Measurements from ENCODE around the gene KRTCAP3. TPM values are rescaled to one million over a fixed set of nuclear protein-coding genes. Genes with fewer than 3 reads are reported as not detected.

KRTCAP3 gene
- total and polyA plus RNA-seq, 2 of the 8 experiments (the other 6 are each of a cell fraction or from before 2014, with no cell fraction given) = 55.4 to 72.5 TPM

DNA sequence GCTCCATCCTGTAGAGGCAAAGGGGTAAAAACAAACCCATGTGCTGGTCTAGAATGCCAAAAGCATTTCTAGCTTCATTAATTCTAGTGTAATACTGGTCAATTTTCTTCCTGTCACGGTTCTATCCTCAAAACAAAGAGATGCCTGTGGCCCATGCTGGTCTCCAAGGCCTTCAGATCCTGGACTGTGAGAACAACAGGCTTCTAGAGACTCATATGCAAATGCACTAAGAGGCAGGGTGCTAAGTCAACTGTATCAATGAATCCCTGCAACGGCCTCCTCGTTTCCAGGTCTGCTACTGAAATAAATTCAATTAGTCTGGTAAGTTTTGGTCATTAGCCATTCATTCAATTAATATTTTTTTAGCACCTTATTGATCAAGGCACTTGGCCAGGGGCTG is 43.3 kb downstream of the KRTCAP3 start:
- Histone ChIP-seq H2AFZ (ENCODE audit: low read length) (no peak overlapping the region), H3K4ac (replicated peaks; ENCODE audit: insufficient read length, low read depth, low read length) (no peak overlapping the region), H3K23me2 (ENCODE audit: low read depth, low read length) (peaks cover 8% of the 10 kb centered on the region; the same call in 1 of the 2 replicates), H4K5ac (ENCODE audit: insufficient read length, low read depth, low read length) (no peak overlapping the region), H3K9ac (replicated peaks in 1 of 4; ENCODE audit: extremely low read depth in 1 of 4, low read depth in 3 of 4, low read length in 3 of 4) (no peak overlapping the region), H4K20me1 (replicated peaks in 1 of 2; ENCODE audit: control insufficient read depth in 1 of 2, insufficient read depth in 2 of 2, low read length in 2 of 2) (no peaks in the 10 kb centered on the region), H4K91ac (replicated peaks; ENCODE audit: insufficient read length, low read length) (no peak overlapping the region), H3K79me1 (ENCODE audit: low read depth, low read length) (no peaks in the 10 kb centered on the region; the same call in 1 of the 2 replicates), H2AK5ac (ENCODE audit: low read depth, low read length) (no peak overlapping the region), H3K56ac (replicated peaks; ENCODE audit: insufficient read length, low read depth, low read length) (no peak overlapping the region), H2BK12ac (ENCODE audit: low read depth, low read length) (no peak overlapping the region), H3K4me2 (ENCODE audit: insufficient read depth in 1 of 2, low read depth in 2 of 2, low read length in 2 of 2) (no peak overlapping the region), H3K18ac (ENCODE audit: extremely low read depth, low read length) (no peak overlapping the region), H3K4me3 (ENCODE audit: extremely low read depth in 1 of 4, insufficient read depth in 2 of 4, low read depth in 3 of 4, low read length in 4 of 4) (no peak overlapping the region), H3K14ac (ENCODE audit: insufficient read length) (no peak overlapping the region), H2BK20ac (ENCODE audit: low read length) (no peak overlapping the region), H4K8ac (ENCODE audit: extremely low read depth, insufficient read depth, low read length) (no peak overlapping the region), H3K27me3 (replicated peaks in 1 of 4; ENCODE audit: control insufficient read depth in 3 of 4, extremely low read depth in 1 of 4, insufficient read depth in 3 of 4, low read length in 3 of 4) (no peaks in the 10 kb centered on the region), H2BK5ac (ENCODE audit: low read depth, low read length) (no peak overlapping the region), H3K23ac (ENCODE audit: insufficient read length) (no peak overlapping the region), H3K36me3 (ENCODE audit: control insufficient read depth in 2 of 4, insufficient read depth in 4 of 4, low read length in 3 of 4) (peaks cover 0 to 6% (median 0%) of the 10 kb centered on the region in 4 experiments; a peak in 1 of 8 replicates), H3K79me2 (ENCODE audit: control insufficient read depth in 1 of 2, insufficient read depth in 2 of 2, low read length in 2 of 2) (no peaks in the 10 kb centered on the region), H3K4me1 (replicated peaks in 1 of 4; ENCODE audit: control insufficient read depth in 3 of 4, insufficient read depth in 4 of 4, low read length in 3 of 4) (peaks cover 0 to 8% (median 2%) of the 10 kb centered on the region in 4 experiments; a peak in 5 of 7 replicates), H3K9me3 (ENCODE audit: insufficient read depth in 2 of 2, low read depth in 1 of 2, low read length in 1 of 2) (no peaks in the 10 kb centered on the region), H2BK15ac (ENCODE audit: low read length) (no peak overlapping the region), H2BK120ac (replicated peaks; ENCODE audit: low read depth, low read length) (no peak overlapping the region), H3K27ac (ENCODE audit: low read depth, low read length) (no peak overlapping the region)
- ChIA-PET CTCF (ENCODE audit: partially characterized antibody) (no interaction called here), POLR2A (ENCODE audit: partially characterized antibody) (interaction anchor here (1.1 kb wide), 1 partner anchor 153 kb away, joined by 3 read pairs; no protein-coding TSS in a partner anchor)
- FAIRE-seq (no peak), DNase-seq (ENCODE audit: low read depth in 1 of 2, low spot score in 2 of 2) (no peak)
- 79% methylated on average over 3 of the region's 3 CpGs; no CpG with 5 or more reads in 1 of the 2 experiments for WGBS, 2 experiments (ENCODE audit: extremely low coverage in 1 of 2, insufficient coverage in 1 of 2, insufficient read length in 1 of 2, insufficient replicate concordance in 2 of 2, low coverage in 1 of 2, low lambda C conversion rate in 2 of 2, missing lambda C conversion rate in 1 of 2)
- TF ChIP-seq, protein P1, sequence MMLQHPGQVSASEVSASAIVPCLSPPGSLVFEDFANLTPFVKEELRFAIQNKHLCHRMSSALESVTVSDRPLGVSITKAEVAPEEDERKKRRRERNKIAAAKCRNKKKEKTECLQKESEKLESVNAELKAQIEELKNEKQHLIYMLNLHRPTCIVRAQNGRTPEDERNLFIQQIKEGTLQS (IDR thresholded peaks at IDR 0.05; ENCODE audit: insufficient read depth, low read depth, low read length) = no peak
- TF ChIP-seq CTBP2 (IDR thresholded peaks at IDR 0.05; ENCODE audit: borderline replicate concordance, insufficient read depth, insufficient read length, low read length) (no peak), RBBP5 (IDR thresholded peaks at IDR 0.05; ENCODE audit: borderline replicate concordance, low read depth, low read length) (no peak), ASH2L (IDR thresholded peaks at IDR 0.05; ENCODE audit: low read length) (no peak), EZH2 (IDR thresholded peaks at IDR 0.05; ENCODE audit: low read depth, low read length, severe bottlenecking) (no peak), CHD1 (IDR thresholded peaks at IDR 0.05; ENCODE audit: low read depth, low read length) (no peak), SP1 (IDR thresholded peaks at IDR 0.05; ENCODE audit: low read depth, low read length) (no peak), HDAC6 (IDR thresholded peaks at IDR 0.05; ENCODE audit: low read depth, low read length) (no peak), MAFK (IDR thresholded peaks at IDR 0.05; ENCODE audit: low read depth, low read length) (no peak), NANOG (IDR thresholded peaks at IDR 0.05; ENCODE audit: insufficient read depth, low read depth, low read length, poor library complexity, severe bottlenecking) (no peak), TEAD4 (IDR thresholded peaks at IDR 0.05; ENCODE audit: low read depth, low read length) (no peak), YY1 (IDR thresholded peaks at IDR 0.05; ENCODE audit: low read depth, low read length) (no peak), JUND (IDR thresholded peaks at IDR 0.05; ENCODE audit: low read length) (no peak), SUZ12 (IDR thresholded peaks at IDR 0.05; ENCODE audit: low read length) (no peak)
